ENCODE measurements around the gene ZDHHC3.
A peak's percentile ranks its signal among the peaks of the same experiment; 100 is the strongest.

ZDHHC3 gene

DNA sequence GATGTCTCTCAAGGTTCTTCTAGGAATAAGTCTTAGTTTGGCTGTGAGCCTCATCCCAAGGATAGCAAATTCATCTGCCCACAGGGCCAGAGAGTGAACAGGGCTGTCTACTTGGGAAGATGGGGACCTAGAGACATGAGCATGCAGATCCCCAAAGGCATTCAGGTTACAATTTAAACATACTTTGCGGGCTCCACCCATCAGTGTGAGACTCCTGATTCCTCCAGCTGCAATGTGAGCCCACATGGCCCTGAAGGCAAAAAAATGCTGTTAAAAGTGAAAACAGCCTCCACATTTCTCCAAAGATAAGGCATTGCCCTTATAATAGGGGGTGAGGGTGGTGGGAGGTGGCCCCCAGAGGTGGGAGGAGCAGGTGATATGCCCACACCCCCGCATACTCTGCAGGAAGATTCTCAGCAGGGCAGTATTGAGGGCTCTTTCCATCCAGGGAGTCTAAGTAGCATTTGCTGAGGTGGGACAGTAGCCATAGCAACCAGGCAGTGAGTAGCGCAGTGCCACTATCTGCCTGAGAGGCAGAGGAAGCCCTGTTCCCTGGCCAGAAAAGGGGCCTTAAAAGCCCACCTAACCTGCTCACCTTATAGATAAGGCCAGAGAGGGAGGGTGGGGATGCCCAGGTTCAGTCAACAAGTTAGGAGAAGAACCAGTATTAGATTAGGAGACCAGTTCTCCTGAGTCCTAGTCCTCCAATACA lies 70.4 kb downstream of the ZDHHC3 start:
- Mint-ChIP-seq H3K36me3 (ENCODE audit: insufficient read depth) (no peaks in the 10 kb centered on the region), H3K9me3 (no peaks in the 10 kb centered on the region), H3K27ac (no peak overlapping the region), H3K27me3 (peaks cover 42 to 63% of the 10 kb centered on the region in 2 donors), H3K4me1 (ENCODE audit: low read depth in 2 of 2) (no peaks in the 10 kb centered on the region), H3K4me3 (no peak overlapping the region)
- DNase-seq (no peak), ATAC-seq (replicated peaks) (no peak)

DNA sequence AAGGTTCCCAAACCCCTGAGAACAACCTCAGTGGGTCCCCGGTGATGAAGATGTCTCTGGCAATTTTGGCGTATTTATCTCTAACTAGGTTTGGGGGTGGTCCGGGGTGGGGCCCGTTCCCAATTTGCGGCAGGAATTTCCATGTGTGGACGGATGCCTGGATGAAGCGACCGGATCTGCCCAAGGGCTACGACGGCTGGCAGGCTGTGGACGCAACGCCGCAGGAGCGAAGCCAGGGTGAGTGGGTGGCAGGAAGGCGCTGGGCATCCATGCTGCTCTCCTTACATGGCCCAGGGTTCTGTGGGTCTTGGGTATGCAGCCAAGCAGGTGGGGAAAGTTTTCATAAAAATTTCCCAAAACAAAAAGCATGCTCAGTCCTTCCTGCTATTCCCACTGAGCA lies 72.2 kb downstream of the ZDHHC3 start:
- H3K4me3 Mint-ChIP-seq, result no peak overlapping the region
- H3K9me3 Mint-ChIP-seq, result no peaks in the 10 kb centered on the region
- ATAC-seq (replicated peaks) (no peak), DNase-seq (no peak)
- no peaks in the 10 kb centered on the region for H3K36me3 Mint-ChIP-seq (ENCODE audit: insufficient read depth)
- peaks cover 34 to 64% of the 10 kb centered on the region in 2 donors for H3K27me3 Mint-ChIP-seq
- H3K4me1 Mint-ChIP-seq (ENCODE audit: low read depth in 2 of 2), result no peaks in the 10 kb centered on the region
- H3K27ac Mint-ChIP-seq, result no peak overlapping the region

DNA sequence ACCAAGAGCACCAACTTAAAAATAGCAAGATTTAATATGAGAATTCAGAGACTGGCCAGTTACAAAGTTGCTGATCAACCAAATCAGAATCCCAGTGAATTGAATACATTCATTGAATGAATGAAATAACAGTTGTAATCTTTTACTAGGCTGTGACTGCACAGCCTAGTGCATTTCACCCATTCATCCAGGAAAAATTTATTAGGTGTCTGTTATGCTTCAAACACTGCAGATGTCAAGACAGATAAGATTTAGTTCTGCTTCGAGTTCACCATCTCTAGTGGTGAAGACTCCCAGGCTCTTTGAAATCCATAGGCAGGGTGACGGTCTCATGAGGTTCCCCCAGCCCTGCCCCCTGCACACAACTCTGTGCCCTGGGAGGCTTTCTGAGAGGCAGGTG lies 72.7 kb downstream of the ZDHHC3 start:
- no peaks in the 10 kb centered on the region for H3K36me3 Mint-ChIP-seq (ENCODE audit: insufficient read depth)
- H3K9me3 Mint-ChIP-seq, result no peaks in the 10 kb centered on the region
- no peak overlapping the region for H3K4me3 Mint-ChIP-seq
- peaks cover 34 to 65% of the 10 kb centered on the region in 2 donors for H3K27me3 Mint-ChIP-seq
- H3K27ac Mint-ChIP-seq, result no peak overlapping the region
- no peak for ATAC-seq (replicated peaks)
- DNase-seq, result no peak
- no peaks in the 10 kb centered on the region for H3K4me1 Mint-ChIP-seq (ENCODE audit: low read depth in 2 of 2)

DNA sequence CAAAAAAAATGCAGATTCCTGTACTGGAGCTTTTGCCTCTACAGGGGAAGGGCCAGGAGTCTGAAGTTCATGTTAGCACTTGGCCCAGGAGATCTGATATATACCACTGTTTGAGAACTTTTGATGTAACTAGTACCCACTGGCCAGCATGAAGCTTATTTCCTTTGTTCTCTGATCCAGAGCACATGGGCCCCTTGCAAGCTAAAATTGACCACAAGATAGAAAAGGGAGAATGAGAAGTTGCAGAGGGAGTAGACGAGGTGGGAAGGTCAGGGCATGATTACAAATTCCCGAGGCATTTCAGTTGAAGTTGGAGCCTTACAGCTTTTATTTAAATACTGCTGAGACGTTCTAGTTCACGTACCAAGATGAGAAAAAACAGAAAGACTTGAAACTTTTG lies 73.3 kb downstream of the ZDHHC3 start:
- no peak overlapping the region for H3K4me3 Mint-ChIP-seq
- H3K27me3 Mint-ChIP-seq, result peaks cover 28 to 58% of the 10 kb centered on the region in 2 donors
- DNase-seq (no peak), ATAC-seq (replicated peaks) (no peak)
- H3K36me3 Mint-ChIP-seq (ENCODE audit: insufficient read depth), result no peaks in the 10 kb centered on the region
- H3K27ac Mint-ChIP-seq, result no peak overlapping the region
- H3K9me3 Mint-ChIP-seq, result no peaks in the 10 kb centered on the region
- no peaks in the 10 kb centered on the region for H3K4me1 Mint-ChIP-seq (ENCODE audit: low read depth in 2 of 2)

DNA sequence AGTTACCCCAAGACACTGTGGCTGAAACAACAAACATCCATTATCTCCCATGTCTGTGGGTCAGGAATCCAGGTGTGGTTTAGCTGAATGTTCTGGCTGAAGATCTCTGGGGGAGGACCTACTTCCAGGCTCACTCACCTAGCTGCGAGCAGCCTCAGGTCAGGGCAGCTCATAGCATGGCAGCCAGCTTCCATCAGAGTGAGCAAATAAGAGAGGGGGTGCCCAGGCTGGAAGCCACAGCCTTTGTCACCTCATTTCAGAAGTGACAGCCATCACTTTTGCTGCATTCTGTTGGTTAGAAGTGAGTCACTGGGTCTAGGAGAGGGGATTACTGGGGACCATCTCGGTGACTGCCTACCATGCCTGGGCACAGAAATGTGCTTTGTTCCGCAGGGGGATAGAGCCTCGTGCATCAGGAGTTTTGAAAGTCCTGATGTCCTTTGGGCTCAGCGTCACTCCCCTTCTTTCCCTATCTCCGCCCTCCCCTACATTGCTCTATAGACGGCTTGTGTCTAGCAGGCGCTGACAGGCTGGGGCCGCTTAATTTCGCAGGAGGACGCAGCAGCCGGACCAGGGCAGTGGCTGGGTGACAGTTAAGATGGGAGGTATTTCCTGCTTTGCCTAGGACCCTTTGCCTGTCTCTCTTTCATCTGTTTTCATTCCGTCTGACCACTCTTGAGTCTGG lies 76.1 kb downstream of the ZDHHC3 start:
- H3K36me3 Mint-ChIP-seq (ENCODE audit: insufficient read depth), result no peaks in the 10 kb centered on the region
- H3K4me1 Mint-ChIP-seq (ENCODE audit: low read depth in 2 of 2), result no peaks in the 10 kb centered on the region
- H3K9me3 Mint-ChIP-seq, result no peaks in the 10 kb centered on the region
- H3K4me3 Mint-ChIP-seq, result no peak overlapping the region
- DNase-seq, result no peak
- no peak for ATAC-seq (replicated peaks)
- no peak overlapping the region for H3K27ac Mint-ChIP-seq
- H3K27me3 Mint-ChIP-seq, result peaks cover 24 to 50% of the 10 kb centered on the region in 2 donors

DNA sequence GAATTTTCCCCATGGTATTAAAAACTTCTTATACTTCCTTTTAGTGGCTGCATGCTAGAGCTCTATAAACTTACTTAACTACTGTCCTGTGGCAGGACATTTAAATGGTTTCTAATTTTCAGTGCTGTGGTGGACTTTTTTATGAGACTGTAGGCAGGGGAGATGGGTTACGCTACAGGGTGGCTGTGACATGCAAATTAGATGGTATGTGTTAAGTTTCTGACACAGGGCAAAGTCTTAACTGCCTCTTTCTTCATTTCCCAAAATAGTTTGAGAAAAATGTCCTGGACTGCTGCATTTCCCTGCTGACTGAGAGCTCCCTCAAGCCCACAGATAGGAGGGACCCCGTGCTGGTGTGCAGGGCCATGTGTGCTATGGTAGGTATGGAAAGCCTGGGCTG lies 79.5 kb downstream of the ZDHHC3 start:
- DNase-seq (no peak), ATAC-seq (replicated peaks) (no peak)
- no peaks in the 10 kb centered on the region for H3K4me1 Mint-ChIP-seq (ENCODE audit: low read depth in 2 of 2)
- H3K4me3 Mint-ChIP-seq, result no peak overlapping the region
- H3K9me3 Mint-ChIP-seq, result no peaks in the 10 kb centered on the region
- no peak overlapping the region for H3K27ac Mint-ChIP-seq
- H3K27me3 Mint-ChIP-seq, result peaks cover 15 to 40% of the 10 kb centered on the region in 2 donors
- H3K36me3 Mint-ChIP-seq (ENCODE audit: insufficient read depth), result no peaks in the 10 kb centered on the region

DNA sequence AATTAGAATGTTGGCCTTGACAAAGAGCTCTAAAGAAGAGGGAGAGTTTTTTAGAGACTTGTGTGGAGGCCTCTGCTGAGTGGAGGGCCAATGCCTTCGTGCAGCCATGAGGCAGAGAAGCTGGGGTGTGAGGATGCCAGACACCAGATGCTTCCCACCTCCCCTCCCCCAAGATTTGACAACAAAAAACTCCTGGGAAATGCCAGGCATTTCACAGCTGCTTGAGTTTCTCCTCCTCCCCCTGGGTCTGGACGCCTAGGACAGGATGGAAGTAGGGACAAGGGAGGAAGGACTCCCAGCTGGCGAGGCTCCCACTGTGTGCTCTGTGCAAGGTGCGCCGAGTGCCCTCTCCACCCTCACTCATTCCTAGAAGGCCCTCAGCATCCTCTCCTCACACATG lies 81.5 kb downstream of the ZDHHC3 start:
- DNase-seq, result no peak
- no peaks in the 10 kb centered on the region for H3K9me3 Mint-ChIP-seq
- no peak overlapping the region for H3K27ac Mint-ChIP-seq
- no peaks in the 10 kb centered on the region for H3K36me3 Mint-ChIP-seq (ENCODE audit: insufficient read depth)
- H3K4me1 Mint-ChIP-seq (ENCODE audit: low read depth in 2 of 2), result peaks cover 0 to 2% of the 10 kb centered on the region in 2 donors
- peaks cover 0 to 21% of the 10 kb centered on the region in 2 donors for H3K27me3 Mint-ChIP-seq
- ATAC-seq (replicated peaks), result no peak
- no peak overlapping the region for H3K4me3 Mint-ChIP-seq

DNA sequence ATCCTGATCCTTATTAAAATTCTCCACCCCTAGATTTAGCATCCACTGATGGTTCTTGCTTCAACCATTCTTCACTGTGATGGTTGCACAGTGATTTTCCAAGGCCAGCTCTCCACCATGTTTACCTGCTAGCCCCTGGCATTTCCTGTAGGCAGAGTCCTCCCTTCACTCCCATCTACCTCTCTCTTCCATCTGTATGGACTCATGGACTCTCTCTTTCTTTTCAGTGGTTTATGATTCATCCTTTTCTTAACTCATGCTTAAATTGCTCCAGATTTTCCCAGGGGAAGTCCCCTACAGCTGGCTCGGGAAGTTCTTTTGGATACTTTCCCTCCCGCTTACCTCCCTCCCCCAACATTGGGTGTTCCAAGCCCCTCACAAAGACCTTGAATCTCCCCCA lies 82.9 kb downstream of the ZDHHC3 start:
- no peaks in the 10 kb centered on the region for H3K9me3 Mint-ChIP-seq
- H3K4me1 Mint-ChIP-seq (ENCODE audit: low read depth in 2 of 2), result peaks cover 0 to 2% of the 10 kb centered on the region in 2 donors
- no peak for DNase-seq
- peaks cover 0 to 9% of the 10 kb centered on the region in 2 donors for H3K27me3 Mint-ChIP-seq
- ATAC-seq (replicated peaks), result no peak
- H3K4me3 Mint-ChIP-seq, result no peak overlapping the region
- H3K27ac Mint-ChIP-seq, result no peak overlapping the region
- no peaks in the 10 kb centered on the region for H3K36me3 Mint-ChIP-seq (ENCODE audit: insufficient read depth)

DNA sequence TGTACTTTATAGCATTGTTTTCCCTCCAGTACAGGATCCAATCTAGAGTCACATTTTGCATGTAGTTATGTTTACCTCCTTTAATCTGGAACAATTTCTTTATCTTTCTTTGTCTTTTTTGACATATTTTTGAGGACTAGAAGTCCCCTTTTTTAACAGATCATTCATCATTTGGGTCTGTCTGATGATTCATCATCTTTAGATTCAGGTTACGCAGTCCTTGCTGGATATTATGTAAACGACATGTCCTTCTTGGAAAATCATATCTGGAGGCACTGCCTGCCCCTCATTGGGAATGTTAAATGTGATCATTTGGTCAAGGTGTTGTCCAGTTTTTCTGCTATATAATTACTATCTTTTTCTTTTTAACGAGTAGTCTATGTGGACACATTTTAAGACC lies 83.3 kb downstream of the ZDHHC3 start:
- Mint-ChIP-seq H3K36me3 (ENCODE audit: insufficient read depth) (no peaks in the 10 kb centered on the region), H3K4me1 (ENCODE audit: low read depth in 2 of 2) (peaks cover 0 to 2% of the 10 kb centered on the region in 2 donors), H3K27me3 (peaks cover 0 to 13% of the 10 kb centered on the region in 2 donors), H3K4me3 (no peak overlapping the region), H3K9me3 (no peaks in the 10 kb centered on the region), H3K27ac (no peak overlapping the region)
- DNase-seq (no peak), ATAC-seq (replicated peaks) (no peak)

DNA sequence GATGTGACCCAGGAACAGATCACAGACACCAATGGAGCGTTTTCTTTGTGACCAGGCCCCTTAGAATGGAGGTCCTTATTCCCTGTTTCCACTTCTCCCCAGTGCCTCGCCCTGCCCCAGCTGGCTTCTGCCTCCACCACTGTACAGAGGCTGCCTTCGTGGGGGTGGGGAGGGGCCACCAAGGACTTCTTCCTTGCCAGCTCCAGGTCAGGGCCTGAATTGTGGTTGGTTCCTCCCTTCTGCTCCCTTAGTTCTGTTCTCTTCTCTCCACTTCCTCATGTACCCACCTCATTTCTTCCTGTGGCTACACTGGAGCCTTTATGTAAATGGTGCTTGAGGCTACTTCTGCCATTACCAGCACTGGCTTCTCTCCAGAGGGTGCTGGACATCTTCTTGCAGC lies 85.1 kb downstream of the ZDHHC3 start:
- no peak overlapping the region for H3K4me3 Mint-ChIP-seq
- no peaks in the 10 kb centered on the region for H3K9me3 Mint-ChIP-seq
- ATAC-seq (replicated peaks), result no peak
- H3K4me1 Mint-ChIP-seq (ENCODE audit: low read depth in 2 of 2), result peaks cover 0 to 2% of the 10 kb centered on the region in 2 donors
- no peaks in the 10 kb centered on the region for H3K36me3 Mint-ChIP-seq (ENCODE audit: insufficient read depth)
- no peak overlapping the region for H3K27ac Mint-ChIP-seq
- DNase-seq, result no peak
- peaks cover 16 to 31% of the 10 kb centered on the region in 2 donors for H3K27me3 Mint-ChIP-seq

DNA sequence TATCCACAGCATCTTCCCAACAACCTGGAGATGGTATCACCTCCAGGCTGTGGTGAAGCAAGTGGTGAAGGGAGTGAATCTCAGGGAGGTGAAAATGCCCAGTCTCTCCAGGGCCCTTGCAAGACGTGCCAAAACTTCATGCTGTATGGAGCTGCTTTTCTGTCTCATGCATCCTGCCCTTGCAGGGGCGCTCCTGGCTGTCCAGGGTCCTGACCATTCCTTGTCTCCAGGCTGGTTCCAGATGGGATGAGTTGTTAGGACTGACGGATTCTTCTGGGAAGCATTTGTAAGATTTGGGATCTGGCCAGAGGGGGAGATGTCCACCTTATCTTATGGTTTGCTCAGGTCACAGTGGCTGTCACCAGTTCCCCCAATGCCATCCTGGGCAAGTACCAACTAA lies 85.7 kb downstream of the ZDHHC3 start:
- no peaks in the 10 kb centered on the region for H3K9me3 Mint-ChIP-seq
- H3K4me3 Mint-ChIP-seq, result no peak overlapping the region
- H3K27ac Mint-ChIP-seq, result no peak overlapping the region
- H3K36me3 Mint-ChIP-seq (ENCODE audit: insufficient read depth), result no peaks in the 10 kb centered on the region
- peaks cover 0 to 2% of the 10 kb centered on the region in 2 donors for H3K4me1 Mint-ChIP-seq (ENCODE audit: low read depth in 2 of 2)
- peaks cover 22 to 37% of the 10 kb centered on the region in 2 donors for H3K27me3 Mint-ChIP-seq
- ATAC-seq (replicated peaks), result no peak
- no peak for DNase-seq

DNA sequence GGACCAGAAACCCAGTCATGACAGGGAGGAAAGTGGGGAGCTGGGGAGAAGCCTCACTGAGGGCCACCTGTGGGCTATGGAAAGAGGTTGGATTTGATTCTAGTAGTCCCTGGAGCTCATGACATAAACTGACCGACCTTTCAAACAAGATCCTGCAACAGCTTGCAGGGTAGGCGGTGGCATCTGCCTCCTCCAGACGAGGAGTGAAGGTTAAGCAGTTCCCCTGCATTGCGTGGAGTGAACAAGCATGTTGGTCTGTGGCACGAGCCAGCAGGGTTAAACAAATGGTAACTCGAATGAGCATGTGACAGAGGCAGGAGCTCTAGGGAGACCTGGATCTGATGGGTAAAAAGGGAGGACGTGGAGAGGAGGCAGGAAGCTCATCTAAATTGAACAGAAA lies 88.9 kb downstream of the ZDHHC3 start:
- Mint-ChIP-seq H3K4me3 (no peak overlapping the region), H3K4me1 (ENCODE audit: low read depth in 2 of 2) (peaks cover 0 to 2% of the 10 kb centered on the region in 2 donors), H3K36me3 (ENCODE audit: insufficient read depth) (no peaks in the 10 kb centered on the region), H3K27ac (no peak overlapping the region), H3K9me3 (no peaks in the 10 kb centered on the region), H3K27me3 (peaks cover 29 to 56% of the 10 kb centered on the region in 2 donors)
- no peak for ATAC-seq (replicated peaks)
- DNase-seq, result no peak

DNA sequence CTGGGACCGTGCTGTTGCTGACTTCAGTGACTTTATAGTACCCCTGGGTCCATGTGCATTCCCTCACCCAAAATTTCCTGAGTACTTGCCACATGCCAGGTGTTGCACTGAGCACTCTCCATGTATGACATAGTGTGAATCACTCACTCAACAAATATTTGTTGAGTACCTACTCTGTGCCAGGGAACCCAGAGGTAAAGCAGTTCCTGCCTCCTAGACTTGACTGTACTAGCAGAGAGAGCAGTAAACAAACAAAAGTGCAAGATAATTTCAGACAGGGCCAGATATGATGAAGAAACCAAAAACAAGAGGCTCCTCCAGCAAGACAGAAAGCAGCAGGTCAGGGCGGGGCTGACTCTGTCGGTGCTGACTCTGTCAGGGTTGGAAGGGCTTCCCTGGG lies 89.4 kb downstream of the ZDHHC3 start:
- H3K36me3 Mint-ChIP-seq (ENCODE audit: insufficient read depth), result no peaks in the 10 kb centered on the region
- peaks cover 0 to 2% of the 10 kb centered on the region in 2 donors for H3K4me1 Mint-ChIP-seq (ENCODE audit: low read depth in 2 of 2)
- H3K27me3 Mint-ChIP-seq, result peaks cover 29 to 57% of the 10 kb centered on the region in 2 donors
- H3K9me3 Mint-ChIP-seq, result no peaks in the 10 kb centered on the region
- H3K27ac Mint-ChIP-seq, result no peak overlapping the region
- ATAC-seq (replicated peaks) (no peak), DNase-seq (no peak)
- no peak overlapping the region for H3K4me3 Mint-ChIP-seq

DNA sequence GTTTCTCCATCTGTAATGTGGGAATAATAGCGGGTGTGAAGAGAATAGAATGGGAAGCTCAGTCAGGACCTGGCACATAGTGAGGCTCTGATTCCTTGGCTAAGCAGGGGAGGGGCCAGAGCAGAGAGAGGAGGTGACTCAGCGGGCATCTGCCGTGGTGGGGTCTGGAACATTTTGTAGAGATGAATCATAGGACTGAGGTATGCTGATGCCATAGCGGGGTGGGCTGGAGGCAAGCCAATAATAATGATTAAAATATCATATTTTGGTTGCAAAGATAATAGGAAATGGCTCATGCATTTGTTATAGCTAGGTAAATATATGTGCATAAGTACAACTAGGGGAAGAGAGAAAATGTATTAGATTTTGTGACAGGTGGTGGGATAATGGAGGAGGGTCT lies 90.4 kb downstream of the ZDHHC3 start:
- Mint-ChIP-seq H3K27me3 (peaks cover 29 to 57% of the 10 kb centered on the region in 2 donors), H3K4me1 (ENCODE audit: low read depth in 2 of 2) (no peaks in the 10 kb centered on the region), H3K4me3 (no peak overlapping the region), H3K9me3 (no peaks in the 10 kb centered on the region), H3K27ac (peak overlapping the region in 1 of 2 donors; percentile 33), H3K36me3 (ENCODE audit: insufficient read depth) (no peaks in the 10 kb centered on the region)
- DNase-seq, result no peak
- ATAC-seq (replicated peaks), result no peak

All from effector memory CD8-positive, alpha-beta T cell (primary cell).